Peyer's patch (tissue), 4 donors: ENCODE measurements around the gene UBE2Q2.
"Not testable (repeated sequence)": the region's sequence is repeated elsewhere in the genome, so short reads cannot be mapped to it uniquely, and the experiment has no call there.

ENCODE experiments used
- POLR2A ChIP-seq, 2 donors: fragments of 450-650 bp; IDR thresholded peaks; one replicate each; pipeline ENCODE4 v1.5.1; 2017; ENCODE audit warnings: antibody characterized with exemption in 2 of 2, mild to moderate bottlenecking in 2 of 2, moderate library complexity in 2 of 2
- TF ChIP-seq, protein P1 (sequence below), 6 experiments: fragments of 450-650 bp in 4 of 6; fragments of 200-600 bp in 2 of 6; sonication (generic) in 1 of 6; IDR thresholded peaks; one replicate each; pipeline ENCODE4 v1.5.1; 2017 to 2019; ENCODE audit warnings: antibody characterized with exemption in 6 of 6, mild to moderate bottlenecking in 3 of 6, moderate library complexity in 1 of 6

DNA sequence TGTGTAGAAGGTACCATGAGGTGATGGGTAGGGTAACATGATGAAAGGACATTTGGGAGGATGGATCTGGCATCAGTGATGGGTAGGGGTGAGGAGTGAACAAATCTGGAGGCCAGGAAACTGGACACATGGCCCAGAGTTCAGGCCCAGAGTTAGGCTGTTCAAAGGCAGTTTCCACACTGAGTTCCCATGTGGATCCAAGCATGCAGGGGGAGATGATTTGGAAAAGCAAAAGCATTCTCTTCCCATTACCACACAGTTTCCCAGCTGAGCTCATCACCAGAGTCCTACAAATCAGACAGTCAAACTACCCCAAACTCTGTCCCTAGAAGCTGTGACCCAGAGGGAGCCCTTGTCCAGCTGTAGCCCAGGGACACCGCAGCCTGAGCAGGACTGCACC is 46.1 kb upstream of the UBE2Q2 start:
- TF ChIP-seq, protein P1, sequence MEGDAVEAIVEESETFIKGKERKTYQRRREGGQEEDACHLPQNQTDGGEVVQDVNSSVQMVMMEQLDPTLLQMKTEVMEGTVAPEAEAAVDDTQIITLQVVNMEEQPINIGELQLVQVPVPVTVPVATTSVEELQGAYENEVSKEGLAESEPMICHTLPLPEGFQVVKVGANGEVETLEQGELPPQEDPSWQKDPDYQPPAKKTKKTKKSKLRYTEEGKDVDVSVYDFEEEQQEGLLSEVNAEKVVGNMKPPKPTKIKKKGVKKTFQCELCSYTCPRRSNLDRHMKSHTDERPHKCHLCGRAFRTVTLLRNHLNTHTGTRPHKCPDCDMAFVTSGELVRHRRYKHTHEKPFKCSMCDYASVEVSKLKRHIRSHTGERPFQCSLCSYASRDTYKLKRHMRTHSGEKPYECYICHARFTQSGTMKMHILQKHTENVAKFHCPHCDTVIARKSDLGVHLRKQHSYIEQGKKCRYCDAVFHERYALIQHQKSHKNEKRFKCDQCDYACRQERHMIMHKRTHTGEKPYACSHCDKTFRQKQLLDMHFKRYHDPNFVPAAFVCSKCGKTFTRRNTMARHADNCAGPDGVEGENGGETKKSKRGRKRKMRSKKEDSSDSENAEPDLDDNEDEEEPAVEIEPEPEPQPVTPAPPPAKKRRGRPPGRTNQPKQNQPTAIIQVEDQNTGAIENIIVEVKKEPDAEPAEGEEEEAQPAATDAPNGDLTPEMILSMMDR (IDR thresholded peaks at IDR 0.05): not testable (repeated sequence)
- not testable (repeated sequence) for TF ChIP-seq POLR2A (IDR thresholded peaks at IDR 0.05)
